Duodenal mucosa (tissue), 2 donors: ENCODE results near the gene PACSIN2.

Experiments used
- H3K27ac ChIP-seq: one replicate; pipeline ENCODE4 v1.7.0; 2013; ENCODE audit warnings: low read depth, low read length
- H3K27me3 ChIP-seq, 2 donors: one replicate each; pipeline ENCODE4 v1.7.0; 2013; ENCODE audit warnings: low read length in 2 of 2, control low read depth in 1 of 2; ENCODE audit not compliant: insufficient read depth in 2 of 2, control insufficient read depth in 1 of 2
- H3K36me3 ChIP-seq, 2 donors: one replicate each; pipeline ENCODE4 v1.7.0; 2013; ENCODE audit warnings: low read length in 2 of 2, control low read depth in 1 of 2; ENCODE audit not compliant: insufficient read depth in 2 of 2, control insufficient read depth in 1 of 2
- H3K4me1 ChIP-seq, 2 donors: one replicate each; pipeline ENCODE4 v1.7.0; 2013; ENCODE audit warnings: low read length in 2 of 2, control low read depth in 1 of 2; ENCODE audit not compliant: insufficient read depth in 2 of 2, control insufficient read depth in 1 of 2
- H3K4me3 ChIP-seq, 2 donors: one replicate each; pipeline ENCODE4 v1.7.0; 2013; ENCODE audit warnings: low read length in 2 of 2, low read depth in 1 of 2
- H3K9ac ChIP-seq, 2 donors: one replicate each; pipeline ENCODE4 v1.7.0; 2013; ENCODE audit warnings: low read length in 2 of 2, low read depth in 1 of 2
- H3K9me3 ChIP-seq, 2 donors: one replicate each; pipeline ENCODE4 v1.7.0; 2013; ENCODE audit warnings: low read length in 2 of 2, control low read depth in 1 of 2; ENCODE audit not compliant: control insufficient read depth in 1 of 2

PACSIN2 gene

GRCh38 chr22:42910221-42910942, 104.6 kb downstream of the PACSIN2 start:
- Histone ChIP-seq H3K27me3 (no peaks in the 10 kb centered on the region), H3K9me3 (no peaks in the 10 kb centered on the region), H3K36me3 (peaks cover 20 to 22% of the 10 kb centered on the region in 2 donors), H3K4me1 (peaks cover 42 to 62% of the 10 kb centered on the region in 2 donors), H3K4me3 (no peak overlapping the region), H3K27ac (no peak overlapping the region), H3K9ac (no peak overlapping the region)

- no peak overlapping the region for H3K9ac ChIP-seq
- no peaks in the 10 kb centered on the region for H3K27me3 ChIP-seq
- H3K36me3 ChIP-seq = peaks cover 20 to 22% of the 10 kb centered on the region in 2 donors
- peaks cover 43 to 61% of the 10 kb centered on the region in 2 donors for H3K4me1 ChIP-seq
- no peak overlapping the region for H3K27ac ChIP-seq
- H3K4me3 ChIP-seq = no peak overlapping the region
- no peaks in the 10 kb centered on the region for H3K9me3 ChIP-seq
Observed at GRCh38 chr22:42909363-42910058, 105.4 kb downstream of the PACSIN2 start.

GRCh38 chr22:42908374-42908746, 106.6 kb downstream of the PACSIN2 start:
- no peak overlapping the region for H3K9ac ChIP-seq
- no peaks in the 10 kb centered on the region for H3K9me3 ChIP-seq
- H3K4me1 ChIP-seq = peaks cover 33 to 50% of the 10 kb centered on the region in 2 donors
- H3K4me3 ChIP-seq = no peak overlapping the region
- H3K27ac ChIP-seq = no peak overlapping the region
- no peaks in the 10 kb centered on the region for H3K27me3 ChIP-seq
- H3K36me3 ChIP-seq = peaks cover 20 to 22% of the 10 kb centered on the region in 2 donors

GRCh38 chr22:42907404-42908373, 107.3 kb downstream of the PACSIN2 start:
- Histone ChIP-seq H3K36me3 (peaks cover 20 to 22% of the 10 kb centered on the region in 2 donors), H3K27ac (no peak overlapping the region), H3K4me3 (no peak overlapping the region), H3K9ac (no peak overlapping the region), H3K4me1 (peaks cover 28 to 46% of the 10 kb centered on the region in 2 donors), H3K9me3 (no peaks in the 10 kb centered on the region), H3K27me3 (no peaks in the 10 kb centered on the region)

GRCh38 chr22:42906605-42907348, 108.2 kb downstream of the PACSIN2 start:
- Histone ChIP-seq H3K27me3 (no peaks in the 10 kb centered on the region), H3K4me3 (no peak overlapping the region), H3K27ac (no peak overlapping the region), H3K9me3 (no peaks in the 10 kb centered on the region), H3K36me3 (peaks cover 23 to 25% of the 10 kb centered on the region in 2 donors), H3K9ac (no peak overlapping the region), H3K4me1 (peaks cover 20 to 37% of the 10 kb centered on the region in 2 donors)

GRCh38 chr22:42905702-42906183, 109.2 kb downstream of the PACSIN2 start:
- Histone ChIP-seq H3K36me3 (peaks cover 24 to 34% of the 10 kb centered on the region in 2 donors), H3K4me1 (peaks cover 18 to 33% of the 10 kb centered on the region in 2 donors), H3K9me3 (no peaks in the 10 kb centered on the region), H3K27me3 (no peaks in the 10 kb centered on the region), H3K27ac (peak overlapping the region; percentile 43), H3K4me3 (no peak overlapping the region), H3K9ac (no peak overlapping the region)

GRCh38 chr22:42905217-42905616, 109.7 kb downstream of the PACSIN2 start:
- H3K36me3 ChIP-seq = peaks cover 22 to 30% of the 10 kb centered on the region in 2 donors
- no peak overlapping the region for H3K9ac ChIP-seq
- H3K4me1 ChIP-seq = peaks cover 18 to 33% of the 10 kb centered on the region in 2 donors
- no peaks in the 10 kb centered on the region for H3K27me3 ChIP-seq
- no peaks in the 10 kb centered on the region for H3K9me3 ChIP-seq
- no peak overlapping the region for H3K27ac ChIP-seq
- H3K4me3 ChIP-seq = no peak overlapping the region

- no peaks in the 10 kb centered on the region for H3K9me3 ChIP-seq
- H3K27ac ChIP-seq = no peak overlapping the region
- H3K4me1 ChIP-seq = peaks cover 18 to 33% of the 10 kb centered on the region in 2 donors
- H3K9ac ChIP-seq = no peak overlapping the region
- H3K36me3 ChIP-seq = peaks cover 14 to 24% of the 10 kb centered on the region in 2 donors
- no peak overlapping the region for H3K4me3 ChIP-seq
- H3K27me3 ChIP-seq = no peaks in the 10 kb centered on the region
Observed at GRCh38 chr22:42904050-42904449, 110.9 kb downstream of the PACSIN2 start.

- no peak overlapping the region for H3K27ac ChIP-seq
- no peaks in the 10 kb centered on the region for H3K27me3 ChIP-seq
- no peak overlapping the region for H3K9ac ChIP-seq
- H3K4me3 ChIP-seq = no peak overlapping the region
- H3K9me3 ChIP-seq = no peaks in the 10 kb centered on the region
- peaks cover 13 to 25% of the 10 kb centered on the region in 2 donors for H3K4me1 ChIP-seq
- H3K36me3 ChIP-seq = peaks cover 14 to 23% of the 10 kb centered on the region in 2 donors
Observed at GRCh38 chr22:42902875-42903510, 112.0 kb downstream of the PACSIN2 start.
